ENCODE data around the gene VEGFC.

The VEGFC gene

GRCh38 chr4:176769514-176769913 is 23.2 kb downstream of the VEGFC start:
- DNase-seq (ENCODE audit: extremely low spot score, insufficient read length, low read depth) (no peak), FAIRE-seq (no peak)

- FAIRE-seq (no peak), DNase-seq (ENCODE audit: extremely low spot score, insufficient read length, low read depth) (no peak)
Measured at GRCh38 chr4:176767183-176767582, 25.5 kb downstream of the VEGFC start.

GRCh38 chr4:176762661-176763308 is 29.9 kb downstream of the VEGFC start:
- FAIRE-seq (no peak), DNase-seq (ENCODE audit: extremely low spot score, insufficient read length, low read depth) (no peak)

GRCh38 chr4:176761872-176762271 is 30.9 kb downstream of the VEGFC start:
- FAIRE-seq (no peak), DNase-seq (ENCODE audit: extremely low spot score, insufficient read length, low read depth) (no peak)

GRCh38 chr4:176760471-176760870 is 32.3 kb downstream of the VEGFC start:
- no peak for DNase-seq (ENCODE audit: extremely low spot score, insufficient read length, low read depth)

GRCh38 chr4:176758731-176759130 is 34.0 kb downstream of the VEGFC start:
- no peak for DNase-seq (ENCODE audit: extremely low spot score, insufficient read length, low read depth)
- no peak for FAIRE-seq

More at GRCh38 chr4:176760471-176760870, 32.3 kb downstream of the VEGFC start:
- no peak for FAIRE-seq

DNA sequence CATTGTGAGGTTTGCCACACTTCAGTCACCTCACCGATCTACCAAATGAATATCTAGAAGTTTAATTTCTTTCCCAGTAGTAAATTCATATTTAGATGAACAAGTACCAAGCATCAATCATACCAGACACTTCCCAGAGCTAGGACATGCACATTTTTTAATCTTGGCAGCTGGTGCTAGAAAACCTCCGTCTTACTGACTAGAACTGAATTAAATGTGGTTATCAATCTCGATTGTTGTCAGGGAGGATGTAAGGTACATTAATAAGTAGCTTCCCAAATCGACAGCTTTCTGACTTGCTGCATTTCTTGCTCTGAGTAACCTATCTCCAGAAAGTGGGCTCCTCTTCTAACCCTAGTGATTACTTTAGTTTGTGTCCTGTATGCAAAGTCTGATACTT is 34.4 kb downstream of the VEGFC start:
- FAIRE-seq (no peak), DNase-seq (ENCODE audit: extremely low spot score, insufficient read length, low read depth) (no peak)

DNA sequence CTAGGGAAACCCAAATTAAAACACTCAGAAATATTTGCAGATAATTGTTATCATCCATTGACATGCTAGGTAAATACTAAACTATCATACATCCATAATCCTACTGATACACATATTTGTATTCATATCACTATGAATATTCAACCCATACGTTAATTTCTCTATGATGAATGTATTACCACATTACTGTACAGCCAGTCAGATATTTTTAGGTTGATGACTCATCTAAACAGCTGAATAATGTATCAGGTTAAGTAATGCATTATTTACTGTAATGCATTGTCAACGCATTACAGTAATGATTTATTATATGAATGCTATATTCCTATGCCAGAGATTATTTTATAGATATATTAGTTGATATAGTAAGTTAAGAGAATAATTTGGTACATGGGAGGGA is 37.1 kb downstream of the VEGFC start:
- DNase-seq (ENCODE audit: extremely low spot score, insufficient read length, low read depth), result no peak
- no peak for FAIRE-seq

DNA sequence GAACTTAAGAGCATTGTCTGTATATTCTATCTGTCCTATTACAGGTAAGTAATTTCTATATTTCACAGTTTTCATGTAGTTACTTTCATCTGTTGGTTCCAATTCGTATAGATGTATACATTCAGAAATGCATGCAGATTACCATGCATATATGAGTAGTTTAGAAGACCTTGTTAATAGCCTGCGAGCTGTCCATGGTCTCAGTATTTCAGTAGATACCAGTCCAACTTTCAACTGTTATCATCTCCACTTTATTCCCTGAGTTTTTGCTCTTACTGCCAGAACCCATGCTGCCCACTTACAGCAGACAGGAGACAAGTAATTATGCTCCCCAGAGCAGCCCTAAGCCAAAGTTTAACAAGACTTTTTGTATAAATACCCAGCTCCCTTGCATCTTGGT is 37.7 kb downstream of the VEGFC start:
- FAIRE-seq (no peak), DNase-seq (ENCODE audit: extremely low spot score, insufficient read length, low read depth) (no peak)

GRCh38 chr4:176753049-176753448 is 39.7 kb downstream of the VEGFC start:
- FAIRE-seq (no peak), DNase-seq (ENCODE audit: extremely low spot score, insufficient read length, low read depth) (no peak)

GRCh38 chr4:176752191-176752749 is 40.5 kb downstream of the VEGFC start:
- FAIRE-seq (no peak), DNase-seq (ENCODE audit: extremely low spot score, insufficient read length, low read depth) (no peak)

GRCh38 chr4:176751061-176751460 is 41.7 kb downstream of the VEGFC start:
- no peak for DNase-seq (ENCODE audit: extremely low spot score, insufficient read length, low read depth)
- FAIRE-seq, result no peak

DNA sequence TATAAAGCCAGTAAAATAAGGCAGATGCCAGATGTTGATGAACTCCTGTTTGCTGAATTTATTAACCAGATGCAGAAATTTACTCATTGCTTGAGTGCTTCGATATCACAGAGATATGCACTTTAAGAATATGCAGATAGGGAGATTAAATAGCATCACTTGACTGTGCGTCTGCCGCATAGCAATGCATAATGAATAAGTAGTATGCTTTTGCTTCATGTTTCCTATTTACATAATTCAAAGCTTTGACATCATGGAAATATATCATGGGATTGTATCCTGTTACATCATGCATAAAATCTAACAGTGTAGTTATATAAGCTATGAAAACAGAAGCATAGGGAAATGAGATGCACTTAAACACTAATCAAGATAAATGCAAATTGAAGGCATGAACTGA is 45.9 kb downstream of the VEGFC start:
- no peak for DNase-seq (ENCODE audit: extremely low spot score, insufficient read length, low read depth)
- FAIRE-seq, result no peak

DNA sequence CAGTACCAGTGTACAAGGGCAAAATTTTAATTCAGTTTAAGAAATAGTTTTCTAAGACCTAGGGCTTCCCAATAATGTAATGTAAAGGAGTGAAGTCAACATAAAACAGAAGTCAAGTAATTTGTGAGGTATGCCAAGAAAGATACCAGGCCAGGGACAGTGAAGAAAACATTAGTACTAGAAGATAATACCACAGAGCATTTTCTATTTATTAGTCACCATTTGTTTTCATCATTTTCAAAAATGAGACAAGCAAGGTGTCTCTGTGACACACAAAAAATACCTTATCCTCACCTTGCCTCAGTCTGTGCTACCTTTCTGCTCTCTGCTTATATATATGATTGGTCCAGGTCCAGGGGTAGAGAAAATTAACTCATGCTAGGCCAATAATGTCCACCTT is 46.8 kb downstream of the VEGFC start:
- no peak for FAIRE-seq
- no peak for DNase-seq (ENCODE audit: extremely low spot score, insufficient read length, low read depth)

DNA sequence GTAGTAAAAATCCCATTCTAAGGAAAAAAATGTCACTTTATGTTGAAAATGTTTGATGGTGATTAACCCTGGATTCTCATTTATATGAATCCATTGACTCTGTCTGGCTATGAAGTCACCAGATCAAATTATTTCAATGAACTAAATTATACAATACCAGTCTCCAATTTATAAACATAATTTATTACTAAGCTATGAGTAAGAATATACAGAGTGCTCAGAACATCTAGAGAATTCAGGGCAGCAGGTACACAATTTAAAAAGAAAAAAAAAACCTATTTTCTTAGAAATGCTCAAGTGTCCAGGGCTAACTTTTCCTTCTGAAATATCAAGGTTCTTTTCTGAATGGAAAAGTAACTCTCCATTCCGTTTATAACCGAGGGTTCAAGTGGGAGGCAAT is 48.6 kb downstream of the VEGFC start:
- no peak for DNase-seq (ENCODE audit: extremely low spot score, insufficient read length, low read depth)
- FAIRE-seq, result no peak

DNA sequence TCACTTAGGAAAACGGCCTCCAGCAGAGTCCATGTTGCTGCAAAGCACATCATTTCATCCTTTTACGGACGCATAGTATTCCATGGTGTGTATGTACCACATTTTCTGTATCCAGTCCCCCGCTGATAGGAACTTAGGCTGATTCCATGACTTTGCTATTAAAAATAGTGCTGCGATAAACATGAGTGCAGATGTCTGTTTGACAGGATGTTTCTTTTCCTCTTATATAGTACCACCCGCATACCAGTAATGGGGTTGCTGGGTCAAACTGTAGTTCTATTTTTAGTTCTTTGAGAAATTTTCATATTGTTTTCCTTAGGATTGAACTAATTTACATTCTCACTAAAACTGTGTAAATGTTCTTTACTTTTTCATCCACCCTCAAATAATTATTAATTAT is 50.5 kb downstream of the VEGFC start:
- DNase-seq (ENCODE audit: extremely low spot score, insufficient read length, low read depth) (no peak), FAIRE-seq (no peak)

DNA sequence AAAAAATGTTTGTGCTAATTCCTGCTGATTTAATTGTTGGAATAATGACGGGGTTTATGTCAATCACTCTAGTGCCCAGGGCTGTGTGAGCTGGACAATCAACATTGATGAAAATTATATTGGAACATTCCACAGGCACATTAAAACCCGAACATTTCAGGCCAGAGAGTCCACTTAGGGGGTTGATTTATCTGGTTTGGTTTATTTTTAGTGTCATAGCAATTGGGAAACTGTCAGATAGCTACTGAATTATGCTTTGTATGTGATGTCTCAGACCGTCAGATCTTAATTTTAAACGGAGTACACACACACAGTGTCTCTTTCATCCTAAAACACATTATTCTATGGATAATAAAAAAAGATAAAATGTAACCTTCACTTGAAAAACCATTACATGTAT is 51.5 kb downstream of the VEGFC start:
- DNase-seq (ENCODE audit: extremely low spot score, insufficient read length, low read depth) (no peak), FAIRE-seq (no peak)

DNA sequence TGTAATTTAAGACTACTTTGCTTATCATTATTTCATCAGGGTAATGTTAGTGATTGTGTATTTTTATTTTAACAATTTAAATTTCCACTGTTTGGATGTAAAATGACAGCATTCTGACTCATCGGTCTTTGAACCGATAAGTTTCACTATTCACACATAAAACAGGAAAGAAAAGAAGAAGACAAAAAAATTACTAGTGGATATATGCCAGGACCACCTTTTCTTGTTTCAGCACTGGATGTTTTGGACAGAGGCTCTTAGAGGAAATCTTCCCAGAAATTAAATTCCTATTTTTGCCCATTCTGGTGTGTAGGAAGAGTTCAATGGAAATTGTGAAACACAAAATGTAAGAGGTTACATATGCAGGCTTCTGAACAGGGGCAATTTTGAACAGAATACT is 57.4 kb downstream of the VEGFC start:
- no peak for FAIRE-seq
- no peak for DNase-seq (ENCODE audit: extremely low spot score, insufficient read length, low read depth)

GRCh38 chr4:176734461-176734860 is 58.3 kb downstream of the VEGFC start:
- FAIRE-seq (no peak), DNase-seq (ENCODE audit: extremely low spot score, insufficient read length, low read depth) (no peak)

- no peak for DNase-seq (ENCODE audit: extremely low spot score, insufficient read length, low read depth)
- no peak for FAIRE-seq
Measured at GRCh38 chr4:176729489-176729888, 63.2 kb downstream of the VEGFC start.

DNA sequence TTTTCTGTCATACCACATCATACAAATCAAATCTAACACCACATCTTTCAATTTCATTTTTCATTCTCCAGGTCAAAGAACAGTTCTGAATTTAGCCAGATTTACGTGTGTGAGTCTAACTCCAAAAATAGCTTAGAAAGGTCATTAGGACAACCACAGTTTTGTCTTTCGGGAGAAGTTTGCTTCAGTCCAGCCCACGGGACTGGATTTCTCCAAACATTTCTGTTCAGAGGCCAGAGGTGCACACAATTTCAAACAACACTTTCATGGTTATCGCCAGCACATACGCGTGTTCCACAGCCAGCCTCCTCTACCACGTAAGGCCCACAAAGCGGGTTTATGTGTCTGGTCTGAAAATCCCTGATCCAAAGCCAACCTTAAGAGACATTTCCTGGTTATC is 65.9 kb downstream of the VEGFC start:
- FAIRE-seq (no peak), DNase-seq (ENCODE audit: extremely low spot score, insufficient read length, low read depth) (no peak)

DNA sequence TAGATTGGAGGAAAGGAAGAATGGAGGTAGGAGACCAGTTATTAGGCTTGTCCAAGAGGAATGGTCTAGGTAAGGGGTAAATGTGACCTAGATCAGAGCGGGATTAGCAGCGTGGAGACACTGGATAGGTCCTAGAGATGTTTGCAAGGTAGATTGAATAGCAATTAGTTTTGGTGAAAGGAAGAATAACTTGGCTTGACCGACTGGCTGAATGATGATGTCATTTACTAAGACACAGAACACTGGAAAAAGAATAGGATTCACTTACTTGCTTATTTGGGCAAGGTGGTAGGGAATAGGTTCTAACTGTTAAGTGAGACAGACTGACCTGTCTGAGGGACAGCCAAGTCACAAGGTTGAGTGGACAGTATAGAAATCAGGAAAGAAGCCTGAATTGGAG is 71.3 kb downstream of the VEGFC start:
- DNase-seq (ENCODE audit: extremely low spot score, insufficient read length, low read depth) (no peak), FAIRE-seq (no peak)
